Thoracic aorta (tissue), 2 donors: ENCODE measurements around the gene IL36B. TPM values are rescaled to one million over a fixed set of nuclear protein-coding genes. Genes with fewer than 3 reads are reported as not detected.

Source experiments
- ATAC-seq: fragments of 150-250 bp; one replicate; pipeline ENCODE4 v1.8.0; 2017; ENCODE audit warnings: low read depth; ENCODE audit not compliant: insufficient number of reproducible peaks, low FRiP score
- DNase-seq: peaks from one replicate; pipeline ENCODE4 v3.0.0-alpha.2; 2020; ENCODE audit warnings: low spot score
- H3K27ac ChIP-seq, 2 donors: fragments of 200-600 bp; sonication (generic); 1 replicate in 1 of 2; 2 replicates in 1 of 2; pipeline ENCODE4 v1.5.1; 2016; ENCODE audit warnings: mild to moderate bottlenecking in 2 of 2, moderate library complexity in 2 of 2
- H3K27me3 ChIP-seq: fragments of 200-600 bp; sonication (generic); replicated peaks from 2 replicates; pipeline ENCODE4 v1.6.0; 2016; ENCODE audit warnings: mild to moderate bottlenecking; ENCODE audit not compliant: insufficient read depth
- H3K36me3 ChIP-seq: fragments of 200-600 bp; sonication (generic); one replicate; pipeline ENCODE4 v1.5.1; 2016
- H3K4me1 ChIP-seq, 2 donors: fragments of 200-600 bp; sonication (generic); 1 replicate in 1 of 2; 2 replicates in 1 of 2; pipeline versions ENCODE4 v1.5.1 to v1.6.0; 2016; ENCODE audit warnings: low read depth in 2 of 2, mild to moderate bottlenecking in 1 of 2; ENCODE audit not compliant: control insufficient read depth in 1 of 2
- H3K4me3 ChIP-seq: fragments of 200-600 bp; sonication (generic); 2 replicates; pipeline ENCODE4 v1.5.1; 2016; ENCODE audit warnings: mild to moderate bottlenecking
- H3K9me3 ChIP-seq: fragments of 200-600 bp; sonication (generic); 2 replicates; pipeline ENCODE4 v1.5.1; 2016
- CTCF ChIP-seq: fragments of 200-600 bp; sonication (generic); IDR thresholded peaks from one replicate; pipeline ENCODE4 v1.5.1; 2019; ENCODE audit warnings: antibody characterized with exemption
- total RNA-seq, 2 donors: library from RNA; depleted of rRNA; stranded (reverse); fragments of >200 nt; gene quantifications; one replicate each; pipeline versions ENCODE4 v1.1.0 to v1.2.3, GENCODE V29; 2016

IL36B gene
- total RNA-seq, 2 donors from 2014 or later = not detected

- no peaks in the 10 kb centered on the region for H3K36me3 ChIP-seq
- H3K4me3 ChIP-seq = no peak overlapping the region
- no peaks in the 10 kb centered on the region for H3K9me3 ChIP-seq
- no peaks in the 10 kb centered on the region for H3K4me1 ChIP-seq
- no peak for ATAC-seq
- H3K27me3 ChIP-seq = no peaks in the 10 kb centered on the region
- TF ChIP-seq CTCF = no peak
- no peak for DNase-seq
- no peak overlapping the region for H3K27ac ChIP-seq
Observed at GRCh38 chr2:113079131-113079530, 26.5 kb upstream of the IL36B start.

- no peak for TF ChIP-seq CTCF
- no peaks in the 10 kb centered on the region for H3K4me1 ChIP-seq
- H3K9me3 ChIP-seq = no peaks in the 10 kb centered on the region
- H3K36me3 ChIP-seq = no peaks in the 10 kb centered on the region
- no peak overlapping the region for H3K27ac ChIP-seq
- ATAC-seq (no peak), DNase-seq (no peak)
- H3K4me3 ChIP-seq = no peak overlapping the region
- H3K27me3 ChIP-seq = no peaks in the 10 kb centered on the region
Observed at GRCh38 chr2:113078350-113078839, 25.7 kb upstream of the IL36B start.

- Histone ChIP-seq H3K4me1 (no peaks in the 10 kb centered on the region), H3K27me3 (no peaks in the 10 kb centered on the region), H3K9me3 (no peaks in the 10 kb centered on the region), H3K4me3 (no peak overlapping the region), H3K36me3 (no peaks in the 10 kb centered on the region), H3K27ac (no peak overlapping the region)
- no peak for TF ChIP-seq CTCF
- ATAC-seq (no peak), DNase-seq (no peak)
Observed at GRCh38 chr2:113077921-113078320, 25.3 kb upstream of the IL36B start.

GRCh38 chr2:113076954-113077669 is 24.4 kb upstream of the IL36B start:
- ATAC-seq (no peak), DNase-seq (no peak)
- Histone ChIP-seq H3K27me3 (no peaks in the 10 kb centered on the region), H3K4me1 (no peaks in the 10 kb centered on the region), H3K4me3 (no peak overlapping the region), H3K27ac (no peak overlapping the region), H3K9me3 (no peaks in the 10 kb centered on the region), H3K36me3 (no peaks in the 10 kb centered on the region)
- no peak for TF ChIP-seq CTCF

GRCh38 chr2:113075600-113075999 is 22.9 kb upstream of the IL36B start:
- H3K27me3 ChIP-seq = no peaks in the 10 kb centered on the region
- no peak for TF ChIP-seq CTCF

More at GRCh38 chr2:113075600-113075999, 22.9 kb upstream of the IL36B start:
- H3K4me3 ChIP-seq = no peak overlapping the region
- no peaks in the 10 kb centered on the region for H3K36me3 ChIP-seq
- no peak overlapping the region for H3K27ac ChIP-seq
- no peak for ATAC-seq
- H3K9me3 ChIP-seq = no peaks in the 10 kb centered on the region
- no peaks in the 10 kb centered on the region for H3K4me1 ChIP-seq
- DNase-seq = no peak
